ENCODE results near the gene ZNF277.

Gene ZNF277

GRCh38 chr7:112327566-112327965 lies 121.1 kb downstream of the ZNF277 start:
- Histone ChIP-seq H3K27me3 (ENCODE audit: insufficient read depth, low read depth) (no peaks in the 10 kb centered on the region), H3K4me2 (no peak overlapping the region), H3K79me2 (ENCODE audit: insufficient read depth, low read depth) (no peaks in the 10 kb centered on the region), H4K20me1 (ENCODE audit: insufficient read depth) (no peaks in the 10 kb centered on the region), H3K4me3 (IDR thresholded peaks at IDR 0.05; ENCODE audit: insufficient read depth, low read depth, low read length) (no peak overlapping the region), H3K4me1 (ENCODE audit: low read depth, poor library complexity, severe bottlenecking) (no peaks in the 10 kb centered on the region), H2AFZ (ENCODE audit: low read depth) (no peak overlapping the region), H3K36me3 (ENCODE audit: insufficient read depth) (no peaks in the 10 kb centered on the region), H3K9ac (no peak overlapping the region), H3K27ac (no peak overlapping the region)
- TF ChIP-seq, protein P1, sequence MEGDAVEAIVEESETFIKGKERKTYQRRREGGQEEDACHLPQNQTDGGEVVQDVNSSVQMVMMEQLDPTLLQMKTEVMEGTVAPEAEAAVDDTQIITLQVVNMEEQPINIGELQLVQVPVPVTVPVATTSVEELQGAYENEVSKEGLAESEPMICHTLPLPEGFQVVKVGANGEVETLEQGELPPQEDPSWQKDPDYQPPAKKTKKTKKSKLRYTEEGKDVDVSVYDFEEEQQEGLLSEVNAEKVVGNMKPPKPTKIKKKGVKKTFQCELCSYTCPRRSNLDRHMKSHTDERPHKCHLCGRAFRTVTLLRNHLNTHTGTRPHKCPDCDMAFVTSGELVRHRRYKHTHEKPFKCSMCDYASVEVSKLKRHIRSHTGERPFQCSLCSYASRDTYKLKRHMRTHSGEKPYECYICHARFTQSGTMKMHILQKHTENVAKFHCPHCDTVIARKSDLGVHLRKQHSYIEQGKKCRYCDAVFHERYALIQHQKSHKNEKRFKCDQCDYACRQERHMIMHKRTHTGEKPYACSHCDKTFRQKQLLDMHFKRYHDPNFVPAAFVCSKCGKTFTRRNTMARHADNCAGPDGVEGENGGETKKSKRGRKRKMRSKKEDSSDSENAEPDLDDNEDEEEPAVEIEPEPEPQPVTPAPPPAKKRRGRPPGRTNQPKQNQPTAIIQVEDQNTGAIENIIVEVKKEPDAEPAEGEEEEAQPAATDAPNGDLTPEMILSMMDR (conservative IDR thresholded peaks at IDR 0.05; ENCODE audit: low read depth, low read length): no peak

GRCh38 chr7:112331492-112331891 lies 125.0 kb downstream of the ZNF277 start:
- H2AFZ ChIP-seq (ENCODE audit: low read depth): no peak overlapping the region
- H3K4me3 ChIP-seq (IDR thresholded peaks at IDR 0.05; ENCODE audit: insufficient read depth, low read depth, low read length): no peak overlapping the region
- H3K27me3 ChIP-seq (ENCODE audit: insufficient read depth, low read depth): no peaks in the 10 kb centered on the region
- no peaks in the 10 kb centered on the region for H3K4me1 ChIP-seq (ENCODE audit: low read depth, poor library complexity, severe bottlenecking)
- no peaks in the 10 kb centered on the region for H3K79me2 ChIP-seq (ENCODE audit: insufficient read depth, low read depth)
- TF ChIP-seq, protein P1 (conservative IDR thresholded peaks at IDR 0.05; ENCODE audit: low read depth, low read length): no peak
- H3K27ac ChIP-seq: no peak overlapping the region
- H3K4me2 ChIP-seq: no peak overlapping the region
- no peaks in the 10 kb centered on the region for H4K20me1 ChIP-seq (ENCODE audit: insufficient read depth)
- H3K9ac ChIP-seq: no peak overlapping the region
- no peaks in the 10 kb centered on the region for H3K36me3 ChIP-seq (ENCODE audit: insufficient read depth)

GRCh38 chr7:112334366-112334765 lies 127.9 kb downstream of the ZNF277 start:
- TF ChIP-seq, protein P1 (conservative IDR thresholded peaks at IDR 0.05; ENCODE audit: low read depth, low read length): no peak
- Histone ChIP-seq H3K9ac (no peak overlapping the region), H3K4me1 (ENCODE audit: low read depth, poor library complexity, severe bottlenecking) (no peaks in the 10 kb centered on the region), H3K79me2 (ENCODE audit: insufficient read depth, low read depth) (no peaks in the 10 kb centered on the region), H3K4me3 (IDR thresholded peaks at IDR 0.05; ENCODE audit: insufficient read depth, low read depth, low read length) (no peak overlapping the region), H3K36me3 (ENCODE audit: insufficient read depth) (no peaks in the 10 kb centered on the region), H3K4me2 (no peak overlapping the region), H3K27me3 (ENCODE audit: insufficient read depth, low read depth) (no peaks in the 10 kb centered on the region), H3K27ac (no peak overlapping the region), H4K20me1 (ENCODE audit: insufficient read depth) (no peaks in the 10 kb centered on the region), H2AFZ (ENCODE audit: low read depth) (no peak overlapping the region)

GRCh38 chr7:112336261-112336660 lies 129.8 kb downstream of the ZNF277 start:
- no peak overlapping the region for H3K4me2 ChIP-seq
- no peaks in the 10 kb centered on the region for H3K4me1 ChIP-seq (ENCODE audit: low read depth, poor library complexity, severe bottlenecking)
- H3K27me3 ChIP-seq (ENCODE audit: insufficient read depth, low read depth): no peaks in the 10 kb centered on the region
- H3K36me3 ChIP-seq (ENCODE audit: insufficient read depth): no peaks in the 10 kb centered on the region
- H3K27ac ChIP-seq: no peak overlapping the region
- H4K20me1 ChIP-seq (ENCODE audit: insufficient read depth): no peaks in the 10 kb centered on the region
- no peak overlapping the region for H2AFZ ChIP-seq (ENCODE audit: low read depth)
- TF ChIP-seq, protein P1 (conservative IDR thresholded peaks at IDR 0.05; ENCODE audit: low read depth, low read length): no peak
- no peaks in the 10 kb centered on the region for H3K79me2 ChIP-seq (ENCODE audit: insufficient read depth, low read depth)
- no peak overlapping the region for H3K9ac ChIP-seq
- no peak overlapping the region for H3K4me3 ChIP-seq (IDR thresholded peaks at IDR 0.05; ENCODE audit: insufficient read depth, low read depth, low read length)

All from KMS-11 (cell line).